NCI-H524 treated with DMSO at 0.1 percent for 48 hours (cell line): ENCODE results near the gene MCOLN2.

Experiments
- DNase-seq: peaks from one replicate; lab custom pipeline; 2025; lab: John Stamatoyannopoulos, UW

MCOLN2 gene

GRCh38 chr1:84892705-84893618, 104.0 kb downstream of the MCOLN2 start, which contains the start of gene LPAR3:
TSS of gene LPAR3 (minus strand) at chr1:84893206. CDS start at chr1:84866120, 27,086 bp downstream.
- DNase-seq: peak; percentile 22

GRCh38 chr1:84890566-84890965, 106.3 kb downstream of the MCOLN2 start:
- DNase-seq: no peak

GRCh38 chr1:84889437-84889836, 107.5 kb downstream of the MCOLN2 start:
- no peak for DNase-seq

- no peak for DNase-seq
These were observed 108.2 kb downstream of the MCOLN2 start for GRCh38 chr1:84888753-84889152.

GRCh38 chr1:84887261-84887934, 109.5 kb downstream of the MCOLN2 start:
- no peak for DNase-seq

- DNase-seq: no peak
These were observed 111.4 kb downstream of the MCOLN2 start for GRCh38 chr1:84885469-84885868.

GRCh38 chr1:84884671-84885389, 112.1 kb downstream of the MCOLN2 start:
- no peak for DNase-seq

- DNase-seq: no peak
These were observed 113.6 kb downstream of the MCOLN2 start for GRCh38 chr1:84883286-84883685.

GRCh38 chr1:84877592-84877991, 119.3 kb downstream of the MCOLN2 start:
- no peak for DNase-seq

GRCh38 chr1:84876353-84876752, 120.6 kb downstream of the MCOLN2 start:
- no peak for DNase-seq
